NCI-H526 (cell line): ENCODE measurements around the gene STUB1.
"Not testable (repeated sequence)": the region's sequence is repeated elsewhere in the genome, so short reads cannot be mapped to it uniquely, and the experiment has no call there.

ENCODE experiments used
- DNase-seq, 2 experiments: peaks; one replicate each; lab custom pipeline; 2025; lab: John Stamatoyannopoulos, UW

STUB1 gene

GRCh38 chr16:678858-679813, 1.1 kb upstream of the STUB1 start:
- DNase-seq, result peak; percentile 50 to 83

DNA sequence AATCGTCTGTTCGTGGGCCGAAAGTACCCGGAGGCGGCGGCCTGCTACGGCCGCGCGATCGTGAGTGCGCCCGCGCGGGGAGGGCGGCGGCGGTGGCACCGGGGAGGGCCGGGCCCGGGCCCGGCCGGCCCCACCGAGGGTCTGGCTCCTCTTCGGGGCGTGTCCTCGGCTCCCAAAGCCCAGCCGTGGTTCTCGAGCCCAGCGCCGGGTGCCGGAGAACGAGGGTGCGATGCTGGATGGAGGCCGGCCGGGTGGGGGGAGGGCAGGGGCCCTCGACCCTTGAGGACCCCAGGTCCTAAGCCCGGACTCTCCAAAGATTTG, 375 bp downstream of the STUB1 start:
- no peak for DNase-seq

DNA sequence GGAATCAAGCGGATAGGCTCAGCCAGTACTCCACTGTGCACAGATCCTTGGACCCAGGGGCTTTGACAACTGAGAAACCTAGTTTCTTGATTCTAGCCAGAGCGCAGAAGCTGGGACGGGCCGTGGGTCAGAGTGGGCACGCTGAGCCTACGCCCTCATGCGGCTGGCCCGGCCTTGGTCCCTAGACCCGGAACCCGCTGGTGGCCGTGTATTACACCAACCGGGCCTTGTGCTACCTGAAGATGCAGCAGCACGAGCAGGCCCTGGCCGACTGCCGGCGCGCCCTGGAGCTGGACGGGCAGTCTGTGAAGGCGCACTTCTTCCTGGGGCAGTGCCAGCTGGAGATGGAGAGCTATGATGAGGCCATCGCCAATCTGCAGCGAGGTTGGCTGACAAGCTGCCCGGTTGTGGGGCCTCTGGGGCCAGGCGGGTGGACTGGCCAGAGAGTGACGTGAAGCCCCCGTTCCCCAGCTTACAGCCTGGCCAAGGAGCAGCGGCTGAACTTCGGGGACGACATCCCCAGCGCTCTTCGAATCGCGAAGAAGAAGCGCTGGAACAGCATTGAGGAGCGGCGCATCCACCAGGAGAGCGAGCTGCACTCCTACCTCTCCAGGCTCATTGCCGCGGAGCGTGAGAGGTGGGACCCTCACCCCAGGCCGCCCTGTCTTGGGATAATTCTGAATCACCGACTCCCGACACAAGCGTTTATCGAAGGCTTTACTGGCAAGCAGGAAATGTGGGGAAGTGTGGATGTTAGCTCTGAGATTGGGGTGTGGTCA, 946 bp downstream of the STUB1 start:
- DNase-seq, result peak in 1 of 2 experiments; percentile 46

DNA sequence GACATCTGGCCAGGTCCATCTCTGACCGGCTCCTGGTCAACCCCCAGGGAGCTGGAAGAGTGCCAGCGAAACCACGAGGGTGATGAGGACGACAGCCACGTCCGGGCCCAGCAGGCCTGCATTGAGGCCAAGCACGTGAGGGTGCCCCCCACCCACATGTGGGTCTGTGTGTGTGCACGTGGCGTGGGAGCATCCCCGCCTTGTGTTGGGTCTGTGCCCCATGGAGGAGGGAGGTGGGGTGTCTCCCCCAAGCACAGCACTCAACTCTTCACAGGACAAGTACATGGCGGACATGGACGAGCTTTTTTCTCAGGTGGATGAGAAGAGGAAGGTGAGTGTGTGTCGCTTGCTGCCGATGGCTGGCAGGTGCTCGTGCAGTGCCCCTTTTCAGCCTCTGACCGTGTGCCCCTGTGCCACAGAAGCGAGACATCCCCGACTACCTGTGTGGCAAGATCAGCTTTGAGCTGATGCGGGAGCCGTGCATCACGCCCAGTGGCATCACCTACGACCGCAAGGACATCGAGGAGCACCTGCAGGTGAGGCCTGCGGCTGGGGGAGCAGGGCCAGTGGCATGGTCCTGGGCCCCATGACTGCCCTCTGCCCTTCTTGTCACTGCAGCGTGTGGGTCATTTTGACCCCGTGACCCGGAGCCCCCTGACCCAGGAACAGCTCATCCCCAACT, 1.7 kb downstream of the STUB1 start:
- DNase-seq, result no peak

DNA sequence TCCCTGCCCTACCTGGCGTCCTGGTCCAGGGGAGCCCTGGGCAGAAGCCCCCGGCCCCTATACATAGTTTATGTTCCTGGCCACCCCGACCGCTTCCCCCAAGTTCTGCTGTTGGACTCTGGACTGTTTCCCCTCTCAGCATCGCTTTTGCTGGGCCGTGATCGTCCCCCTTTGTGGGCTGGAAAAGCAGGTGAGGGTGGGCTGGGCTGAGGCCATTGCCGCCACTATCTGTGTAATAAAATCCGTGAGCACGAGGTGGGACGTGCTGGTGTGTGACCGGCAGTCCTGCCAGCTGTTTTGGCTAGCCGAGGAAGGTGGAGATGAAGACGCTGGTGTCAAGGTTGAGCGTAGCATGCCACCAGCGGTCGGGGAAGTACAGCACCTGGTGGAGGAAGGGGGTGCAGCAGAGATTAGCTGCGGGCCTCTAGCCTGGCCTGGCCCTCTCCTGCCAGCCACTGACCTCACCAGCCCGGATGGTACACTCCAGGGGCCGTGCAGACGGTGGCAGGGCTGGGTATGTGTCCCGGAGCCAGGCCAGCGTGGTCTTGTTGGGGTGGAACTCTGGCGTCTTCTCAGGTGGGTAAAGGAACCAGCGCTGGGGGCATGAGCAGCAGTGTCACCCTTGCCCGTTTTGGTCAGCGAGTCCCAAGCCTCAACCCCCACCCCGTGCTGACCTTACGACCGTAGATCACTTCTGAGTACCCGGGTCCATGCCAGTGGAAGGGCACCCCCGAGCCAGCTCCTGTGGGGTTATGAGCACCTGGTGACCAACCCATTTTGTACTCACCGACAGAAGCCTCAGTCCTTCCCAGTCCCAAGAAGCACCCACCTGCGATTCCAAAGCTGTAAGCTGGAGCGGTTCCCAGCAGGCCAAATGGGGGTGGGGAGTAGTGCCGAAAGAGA, 2.5 kb downstream of the STUB1 start:
- no peak for DNase-seq

- DNase-seq, result peak in 1 of 2 experiments; percentile 51
Observed at GRCh38 chr16:683396-684070, 3.3 kb downstream of the STUB1 start.

GRCh38 chr16:684071-684794, 4.0 kb downstream of the STUB1 start, which contains the start of gene JMJD8:
TSS of gene JMJD8 (minus strand) at chr16:684334. CDS start at chr16:684319, 15 bp downstream.
- DNase-seq, result peak; percentile 84 to 96

GRCh38 chr16:684961-685696, 4.9 kb downstream of the STUB1 start:
- peak in 1 of 2 experiments; percentile 77 for DNase-seq

DNA sequence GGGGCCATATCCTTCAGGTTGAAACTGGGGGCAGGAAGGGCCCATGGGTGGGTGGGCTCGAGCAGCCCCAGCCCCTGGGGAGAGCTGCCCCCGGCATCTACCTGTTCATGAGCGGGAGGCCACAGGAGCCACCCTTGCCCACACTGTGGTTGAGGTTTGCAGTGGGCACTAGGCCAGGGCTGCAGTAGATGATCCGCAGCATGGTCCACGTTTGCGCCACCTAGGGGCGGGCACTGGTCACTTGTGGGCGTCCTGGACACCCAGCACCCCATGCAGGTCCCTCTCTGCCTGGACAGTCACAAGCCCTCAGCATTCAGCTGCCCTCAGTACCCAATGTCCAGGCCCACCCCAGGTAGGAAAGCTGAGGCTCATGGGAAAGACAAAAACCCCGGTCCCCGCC, 5.8 kb downstream of the STUB1 start:
- DNase-seq, result peak in 1 of 2 experiments; percentile 55

DNA sequence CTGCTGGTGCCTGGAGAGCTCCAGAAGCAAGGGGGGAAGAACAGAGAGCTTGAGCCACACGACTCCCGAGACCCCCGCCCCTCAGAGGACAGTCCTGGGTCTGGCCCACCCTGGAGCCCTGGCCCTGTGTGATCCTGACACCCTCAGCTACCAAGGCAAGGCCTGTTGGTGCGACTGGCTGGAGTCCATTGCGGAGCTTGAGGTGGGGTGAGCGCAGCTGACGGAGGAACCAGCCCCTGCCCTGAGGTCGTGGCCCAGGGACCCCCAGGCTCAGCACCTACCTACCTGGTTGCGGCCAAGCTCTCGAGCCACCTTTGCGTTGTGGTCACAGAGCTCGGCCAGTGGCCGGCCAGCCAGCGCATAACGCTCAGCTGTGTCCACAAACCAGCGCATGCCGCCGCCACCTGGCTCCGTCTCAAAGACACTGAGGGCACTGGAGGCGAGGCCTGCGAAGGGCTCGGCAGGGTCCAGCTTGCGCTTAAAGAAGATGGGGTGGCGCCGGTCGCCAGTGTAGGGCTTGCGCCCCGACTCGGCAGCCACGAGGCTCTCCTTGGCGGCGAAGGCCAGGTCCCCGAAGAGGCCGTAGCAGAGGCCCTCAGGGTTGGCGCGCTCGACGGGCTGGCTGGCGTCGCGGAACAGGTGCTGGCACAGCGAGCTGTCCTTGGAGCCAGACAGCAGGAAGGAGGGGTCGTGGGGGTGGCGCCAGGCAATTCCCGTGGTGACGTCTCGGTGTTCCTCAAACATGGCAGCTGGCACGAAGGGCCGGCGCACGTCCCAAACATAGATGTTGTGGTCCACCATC, 6.5 kb downstream of the STUB1 start:
- DNase-seq, result no peak

GRCh38 chr16:687499-687898, 7.3 kb downstream of the STUB1 start:
- no peak for DNase-seq

GRCh38 chr16:689175-689897, 9.1 kb downstream of the STUB1 start:
- no peak for DNase-seq

GRCh38 chr16:691242-691641, 11.0 kb downstream of the STUB1 start:
- DNase-seq, result not testable (repeated sequence)

- DNase-seq, result no peak
Observed at GRCh38 chr16:692356-693108, 12.3 kb downstream of the STUB1 start.

- DNase-seq, result no peak
Observed at GRCh38 chr16:693364-693763, 13.2 kb downstream of the STUB1 start.

DNA sequence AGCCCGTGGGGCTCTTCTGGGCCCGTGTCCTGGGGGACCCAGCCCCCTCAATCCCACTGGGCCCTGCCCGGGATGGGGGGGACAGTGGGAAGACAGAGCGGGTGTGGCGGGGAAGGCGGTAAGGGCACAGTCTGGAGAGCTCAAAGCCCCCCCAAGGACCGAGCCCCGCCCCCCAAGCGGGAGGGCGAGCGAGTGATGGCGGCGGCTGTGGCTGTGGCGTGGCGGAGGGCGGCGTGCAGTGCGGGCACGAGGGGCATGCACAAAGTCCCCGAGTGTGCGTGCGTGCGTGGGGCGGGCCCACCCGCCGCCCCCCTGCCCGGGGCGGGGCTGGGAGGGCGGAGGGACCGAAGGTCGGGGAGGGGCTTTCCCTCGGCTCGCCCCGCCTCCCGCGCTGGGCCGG, 13.6 kb downstream of the STUB1 start:
- no peak for DNase-seq
